GM12873 (cell line): ENCODE results near the gene ZNF445.

ENCODE experiments used
- TF ChIP-seq, protein P1 (sequence below): IDR thresholded peaks from 2 replicates; pipeline ENCODE4 v1.5.1; 2012; ENCODE audit warnings: low read depth, mild to moderate bottlenecking, moderate library complexity, low read length, control low read depth; ENCODE audit not compliant: insufficient read depth; ENCODE audit errors: missing control alignments

The ZNF445 gene

DNA sequence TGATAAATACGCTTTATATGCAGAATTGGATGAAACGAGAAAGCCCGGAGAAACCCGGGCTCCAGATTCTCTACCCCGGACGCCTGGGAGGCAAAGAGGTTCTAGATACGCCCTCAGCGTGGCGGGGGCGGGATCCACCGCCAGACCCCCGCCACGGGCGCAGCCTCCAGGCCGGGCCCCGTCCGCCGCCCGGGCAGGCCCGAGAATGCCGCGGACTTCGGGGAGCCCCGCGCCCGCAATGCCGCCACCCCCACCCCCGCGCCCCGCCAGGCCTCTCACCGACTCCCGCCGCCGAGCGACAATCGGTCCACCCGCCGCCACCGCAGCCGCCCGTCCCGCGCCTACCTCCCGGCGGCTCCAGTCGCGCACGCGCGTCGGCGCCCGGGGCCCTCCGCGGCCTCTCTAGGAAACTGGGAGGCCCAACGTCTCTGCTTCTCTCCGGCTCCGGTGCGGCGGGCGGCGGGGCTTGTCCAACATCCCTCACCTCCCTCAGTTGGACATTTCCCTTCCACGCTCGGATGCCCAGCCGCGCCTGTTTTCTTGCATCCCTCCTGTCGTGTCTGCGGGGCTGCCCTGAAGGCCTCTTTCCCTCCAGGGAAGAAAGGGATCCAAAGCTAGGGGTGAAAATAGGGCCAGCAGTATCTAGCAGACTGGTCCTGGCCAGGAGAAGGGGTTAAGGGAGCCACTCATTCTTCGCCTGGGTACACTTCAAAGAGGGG lies at the start of gene ZNF445:
Gene ZNF445, minus strand, starts transcription at position 359 of the 719 bp plus-strand sequence. CDS start 22,121 bp downstream, outside the sequence.
- TF ChIP-seq, protein P1, sequence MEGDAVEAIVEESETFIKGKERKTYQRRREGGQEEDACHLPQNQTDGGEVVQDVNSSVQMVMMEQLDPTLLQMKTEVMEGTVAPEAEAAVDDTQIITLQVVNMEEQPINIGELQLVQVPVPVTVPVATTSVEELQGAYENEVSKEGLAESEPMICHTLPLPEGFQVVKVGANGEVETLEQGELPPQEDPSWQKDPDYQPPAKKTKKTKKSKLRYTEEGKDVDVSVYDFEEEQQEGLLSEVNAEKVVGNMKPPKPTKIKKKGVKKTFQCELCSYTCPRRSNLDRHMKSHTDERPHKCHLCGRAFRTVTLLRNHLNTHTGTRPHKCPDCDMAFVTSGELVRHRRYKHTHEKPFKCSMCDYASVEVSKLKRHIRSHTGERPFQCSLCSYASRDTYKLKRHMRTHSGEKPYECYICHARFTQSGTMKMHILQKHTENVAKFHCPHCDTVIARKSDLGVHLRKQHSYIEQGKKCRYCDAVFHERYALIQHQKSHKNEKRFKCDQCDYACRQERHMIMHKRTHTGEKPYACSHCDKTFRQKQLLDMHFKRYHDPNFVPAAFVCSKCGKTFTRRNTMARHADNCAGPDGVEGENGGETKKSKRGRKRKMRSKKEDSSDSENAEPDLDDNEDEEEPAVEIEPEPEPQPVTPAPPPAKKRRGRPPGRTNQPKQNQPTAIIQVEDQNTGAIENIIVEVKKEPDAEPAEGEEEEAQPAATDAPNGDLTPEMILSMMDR = no peak

DNA sequence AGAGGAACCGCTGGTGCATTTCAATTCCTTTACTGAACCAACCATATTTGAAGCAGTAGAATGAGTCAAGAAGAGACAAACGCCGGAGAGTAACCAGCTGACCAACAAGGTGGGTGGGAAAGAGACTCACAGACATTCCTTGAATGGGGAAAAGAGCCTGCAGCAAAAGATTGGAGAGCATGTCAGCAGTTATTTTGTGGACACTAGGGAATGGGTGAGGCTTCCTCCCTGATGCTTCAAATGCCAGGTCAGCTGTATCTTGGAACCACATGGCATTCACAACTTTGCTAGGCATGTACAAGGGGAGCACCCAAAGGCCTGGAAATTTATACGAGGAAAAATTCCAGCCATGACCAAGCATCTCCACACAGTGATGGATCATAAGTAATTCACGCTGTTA lies 47.6 kb upstream of the ZNF445 start:
- TF ChIP-seq, protein P1 = no peak

DNA sequence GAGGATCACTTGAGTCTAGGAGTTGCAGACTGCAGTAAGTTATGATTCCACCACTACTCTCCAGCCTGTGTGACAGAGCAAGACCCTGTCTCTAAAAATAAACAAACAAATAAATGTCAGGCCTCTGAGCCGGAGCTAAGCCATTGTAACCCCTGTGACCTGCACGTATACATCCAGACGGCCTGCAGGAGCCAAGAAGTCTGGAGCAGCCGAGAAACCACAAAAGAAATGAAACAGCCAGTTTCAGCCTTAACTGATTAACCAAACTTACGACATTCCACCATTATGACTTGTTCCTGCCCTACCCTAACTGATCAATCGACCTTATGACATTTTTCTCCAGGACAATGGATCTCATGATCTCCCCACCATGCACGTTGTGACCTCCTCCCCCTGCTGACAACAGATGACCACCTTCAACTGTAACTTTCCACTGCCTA lies 45.0 kb upstream of the ZNF445 start:
- TF ChIP-seq, protein P1 = no peak

DNA sequence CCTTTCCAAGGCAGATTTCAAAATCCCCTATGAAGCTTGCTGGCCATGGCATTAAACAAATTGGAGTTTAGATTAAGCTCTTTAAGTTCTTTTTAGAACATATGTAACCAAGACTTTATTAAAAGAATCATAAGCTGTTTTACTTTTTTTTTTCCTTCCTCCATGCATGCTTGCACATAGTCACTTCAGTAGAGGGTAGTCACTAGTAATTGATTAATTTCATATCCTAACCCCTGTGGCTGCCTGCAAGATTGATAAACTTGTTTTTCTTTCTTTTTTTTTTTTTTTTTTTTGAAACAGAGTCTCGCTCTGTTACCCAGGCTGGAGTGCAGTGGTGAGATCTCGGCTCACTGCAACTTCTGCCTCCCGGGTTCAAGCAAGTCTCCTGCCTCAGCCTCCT lies 44.3 kb upstream of the ZNF445 start:
- TF ChIP-seq, protein P1 = no peak

DNA sequence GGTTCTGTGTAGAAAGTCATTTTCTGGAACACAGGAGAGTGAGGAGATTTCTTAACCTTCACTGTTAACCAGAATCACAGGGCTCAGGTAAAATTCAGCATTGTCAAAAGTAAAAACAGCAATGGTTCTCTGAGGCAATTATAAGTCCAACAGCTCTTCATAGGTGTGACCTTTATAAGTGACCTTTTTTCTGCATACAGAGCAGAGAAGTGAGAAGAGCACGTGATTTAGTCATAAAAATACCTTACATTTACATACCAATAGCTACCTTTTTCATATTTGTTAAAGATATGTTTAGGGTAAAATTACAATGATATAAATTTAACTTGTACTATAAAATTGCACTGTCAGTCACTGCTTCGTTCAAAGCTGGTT lies 41.3 kb upstream of the ZNF445 start:
- TF ChIP-seq, protein P1 = no peak

DNA sequence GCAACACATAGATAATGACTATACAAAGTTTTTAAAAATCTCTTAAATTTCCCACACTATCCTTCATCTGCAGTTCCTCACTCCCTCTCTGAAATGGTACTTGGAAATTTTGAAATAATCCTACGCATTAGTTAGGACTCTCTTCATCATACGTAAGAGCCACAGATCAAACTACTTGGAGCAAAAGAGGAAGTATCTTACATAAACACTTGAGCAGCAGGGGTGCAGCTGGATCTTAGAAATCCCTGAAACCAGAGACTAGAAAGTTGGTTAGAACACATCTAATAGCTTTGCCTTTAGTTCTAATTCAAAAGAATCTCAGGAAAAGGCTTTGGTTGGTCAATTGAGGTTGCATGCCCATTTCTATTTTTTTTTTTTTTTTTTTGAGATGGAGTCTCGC lies 38.8 kb upstream of the ZNF445 start:
- TF ChIP-seq, protein P1 = no peak

DNA sequence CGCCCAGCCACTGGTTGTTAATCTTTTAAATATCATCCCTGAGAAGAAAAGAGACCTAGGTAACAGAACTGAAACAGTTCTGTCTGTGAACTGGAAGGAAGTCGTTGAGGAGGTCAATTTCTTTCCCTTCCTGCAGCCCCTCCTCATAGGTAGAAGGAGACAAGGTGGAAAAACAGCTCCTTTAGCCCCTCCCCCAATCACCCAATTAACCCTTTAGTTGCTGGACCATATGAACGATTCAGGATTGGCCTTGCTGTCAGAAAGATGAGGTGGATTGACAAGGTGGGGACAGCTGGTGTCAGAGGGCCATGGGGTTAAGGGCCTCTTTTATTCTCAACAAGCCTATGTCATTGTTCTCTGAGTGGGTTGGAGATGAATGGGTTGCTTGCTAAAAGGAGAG lies 36.0 kb upstream of the ZNF445 start:
- TF ChIP-seq, protein P1 = no peak
